Uterus (tissue), 4 donors: ENCODE data around the gene WDR4. TPM values are rescaled to one million over a fixed set of nuclear protein-coding genes. Genes with fewer than 3 reads are reported as not detected.

ENCODE experiments used
- total RNA-seq, 4 donors: library from RNA; depleted of rRNA in 3 of 4; stranded (reverse); fragments of >200 nt in 3 of 4; gene quantifications; one replicate each; pipeline versions ENCODE4 v1.1.0 to v1.2.4, GENCODE V29; 2014 to 2023
- donor health status: DM: yes; HTN: yes; CAD: no.

Gene WDR4
- total RNA-seq, 4 donors from 2014 or later: 6.4 to 19.1 (median 17.8) TPM; not detected in 1

Other genes starting within 250 kb of the WDR4 start
- 10 to 100 TPM in 1 of 4 donors, 1 to 10 TPM in 2, under 1 TPM in 1; 0.59 to 15.0 (median 6.9) TPM for gene PDE9A, start 225.9 kb downstream of the WDR4 start, total RNA-seq
- 10 to 100 TPM; 41.5 to 55.9 (median 45.7) TPM for gene NDUFV3, start 13.8 kb upstream of the WDR4 start, total RNA-seq
- gene ERVH48-1, start 46.1 kb upstream of the WDR4 start, total RNA-seq: not detected
- 10 to 100 TPM in 3 of 4 donors, 1 to 10 TPM in 1; 6.2 to 82.5 (median 26.4) TPM for gene PKNOX1, start 95.0 kb upstream of the WDR4 start, total RNA-seq
- 10 to 100 TPM in 1 of 4 donors, 1 to 10 TPM in 3; 2.6 to 11.4 (median 6.3) TPM for gene CBS, start 196.3 kb upstream of the WDR4 start, total RNA-seq
- 10 to 100 TPM; 17.9 to 52.6 (median 31.4) TPM for gene U2AF1, start 228.0 kb upstream of the WDR4 start, total RNA-seq